ENCODE measurements around the gene APOC1.

Gene APOC1

GRCh38 chr19:44959691-44960090, 45.3 kb downstream of the APOC1 start:
- DNase-seq = no peak

- DNase-seq = no peak
These were observed 46.7 kb downstream of the APOC1 start for GRCh38 chr19:44960906-44961728.

GRCh38 chr19:44961821-44962220, 47.4 kb downstream of the APOC1 start:
- no peak for DNase-seq

- DNase-seq = no peak
These were observed 53.7 kb downstream of the APOC1 start for GRCh38 chr19:44968118-44968517.

GRCh38 chr19:44968670-44969069, 54.3 kb downstream of the APOC1 start:
- DNase-seq = no peak
